EH (cell line): ENCODE data around the gene MMP24OS.

Source experiments
- DNase-seq: peaks from one replicate; pipeline ENCODE4 v3.0.0-alpha.2; 2015; ENCODE audit warnings: low read depth

The MMP24OS gene

GRCh38 chr20:35306931-35307517 lies 29.1 kb upstream of the MMP24OS start:
- peak; percentile 82 for DNase-seq

GRCh38 chr20:35305682-35306556 lies 28.0 kb upstream of the MMP24OS start:
- peak; percentile 100 for DNase-seq

GRCh38 chr20:35304956-35305355 lies 27.0 kb upstream of the MMP24OS start:
- DNase-seq = no peak

GRCh38 chr20:35303735-35304491 lies 26.0 kb upstream of the MMP24OS start:
- peak; percentile 89 for DNase-seq

GRCh38 chr20:35303382-35303734 lies 25.4 kb upstream of the MMP24OS start:
- no peak for DNase-seq

GRCh38 chr20:35302421-35303335 lies 24.8 kb upstream of the MMP24OS start:
- peak; percentile 83 for DNase-seq

- DNase-seq = no peak
Observed at GRCh38 chr20:35301426-35301825, 23.5 kb upstream of the MMP24OS start.

GRCh38 chr20:35300469-35301262 lies 22.7 kb upstream of the MMP24OS start:
- no peak for DNase-seq

- DNase-seq = no peak
Observed at GRCh38 chr20:35299780-35300179, 21.9 kb upstream of the MMP24OS start.

GRCh38 chr20:35298264-35298663 lies 20.3 kb upstream of the MMP24OS start:
- no peak for DNase-seq

- DNase-seq = no peak
Observed at GRCh38 chr20:35297740-35298139, 19.8 kb upstream of the MMP24OS start.

- DNase-seq = peak; percentile 59
Observed at GRCh38 chr20:35297155-35297554, 19.2 kb upstream of the MMP24OS start.

GRCh38 chr20:35296101-35296554 lies 18.2 kb upstream of the MMP24OS start:
- DNase-seq = no peak

GRCh38 chr20:35295674-35296073 lies 17.8 kb upstream of the MMP24OS start:
- no peak for DNase-seq

- DNase-seq = no peak
Observed at GRCh38 chr20:35295058-35295457, 17.1 kb upstream of the MMP24OS start.

- DNase-seq = no peak
Observed at GRCh38 chr20:35294293-35294685, 16.4 kb upstream of the MMP24OS start.

GRCh38 chr20:35293303-35294292 lies 15.7 kb upstream of the MMP24OS start:
- no peak for DNase-seq

GRCh38 chr20:35292504-35293285 lies 14.8 kb upstream of the MMP24OS start:
- DNase-seq = no peak
